GM12864 (cell line): Measurements from ENCODE around the gene DPM3.
A peak's percentile ranks its signal among the peaks of the same experiment; 100 is the strongest.
"Not testable (repeated sequence)": the region's sequence is repeated elsewhere in the genome, so short reads cannot be mapped to it uniquely, and the experiment has no call there.

Experiments
- DNase-seq: peaks from one replicate; pipeline ENCODE4 v3.0.0-alpha.2; 2011; ENCODE audit warnings: low read depth
- H3K4me3 ChIP-seq: 2 replicates; pipeline ENCODE4 v1.5.1; 2011; ENCODE audit warnings: mild to moderate bottlenecking, low read depth, low read length, control low read depth
- CTCF ChIP-seq: IDR thresholded peaks from 2 replicates; pipeline ENCODE4 v1.5.1; 2011; ENCODE audit warnings: low read depth, mild to moderate bottlenecking, moderate library complexity, low read length, control low read depth, inconsistent platforms; ENCODE audit errors: missing control alignments

The DPM3 gene

GRCh38 chr1:155170101-155170785 lies 29.9 kb upstream of the DPM3 start:
- no peak for DNase-seq
- H3K4me3 ChIP-seq: no peak overlapping the region
- no peak for TF ChIP-seq CTCF

- no peak for TF ChIP-seq CTCF
- no peak overlapping the region for H3K4me3 ChIP-seq
- no peak for DNase-seq
These were observed 29.2 kb upstream of the DPM3 start for GRCh38 chr1:155169541-155169940.

GRCh38 chr1:155168456-155169210 lies 28.3 kb upstream of the DPM3 start:
- DNase-seq: no peak
- H3K4me3 ChIP-seq: no peak overlapping the region
- no peak for TF ChIP-seq CTCF

- not testable (repeated sequence) for DNase-seq, H3K4me3 ChIP-seq
These were observed 27.7 kb upstream of the DPM3 start for GRCh38 chr1:155168105-155168445.

- peak; percentile 51 for DNase-seq
- TF ChIP-seq CTCF: peak; percentile 92
- H3K4me3 ChIP-seq: no peak overlapping the region
These were observed 27.1 kb upstream of the DPM3 start for GRCh38 chr1:155167166-155168104.

- no peak for TF ChIP-seq CTCF
- no peak overlapping the region for H3K4me3 ChIP-seq
These were observed 26.3 kb upstream of the DPM3 start for GRCh38 chr1:155166471-155167165.

More at GRCh38 chr1:155166471-155167165, 26.3 kb upstream of the DPM3 start:
- no peak for DNase-seq
